Fibroblast of the aortic adventitia (primary cell): Measurements from ENCODE around the gene CALML5. TPM values are rescaled to one million over a fixed set of nuclear protein-coding genes. Genes with fewer than 3 reads are reported as not detected.

Experiments
- DNase-seq: peaks from one replicate; pipeline ENCODE4 v3.0.0-alpha.2; 2010; ENCODE audit warnings: low read depth
- H3K4me3 ChIP-seq: 2 replicates; pipeline ENCODE4 v1.5.1; 2011; ENCODE audit warnings: low read depth, mild to moderate bottlenecking, control low read depth, low read length, moderate library complexity
- total RNA-seq: library from RNA; depleted of rRNA; stranded (reverse); fragments of >200 nt; gene quantifications from 2 replicates; pipeline ENCODE4 v1.2.3, GENCODE V29; 2012; ENCODE audit warnings: low replicate concordance
- TF ChIP-seq, protein P1 (sequence below): IDR thresholded peaks from 2 replicates; pipeline ENCODE4 v1.5.1; 2011; ENCODE audit warnings: mild to moderate bottlenecking, low read length, control low read depth, inconsistent platforms; ENCODE audit not compliant: insufficient read depth

The CALML5 gene
- total RNA-seq, 1 donor, result not detected

GRCh38 chr10:5533098-5533731, 33.8 kb upstream of the CALML5 start:
- TF ChIP-seq, protein P1, sequence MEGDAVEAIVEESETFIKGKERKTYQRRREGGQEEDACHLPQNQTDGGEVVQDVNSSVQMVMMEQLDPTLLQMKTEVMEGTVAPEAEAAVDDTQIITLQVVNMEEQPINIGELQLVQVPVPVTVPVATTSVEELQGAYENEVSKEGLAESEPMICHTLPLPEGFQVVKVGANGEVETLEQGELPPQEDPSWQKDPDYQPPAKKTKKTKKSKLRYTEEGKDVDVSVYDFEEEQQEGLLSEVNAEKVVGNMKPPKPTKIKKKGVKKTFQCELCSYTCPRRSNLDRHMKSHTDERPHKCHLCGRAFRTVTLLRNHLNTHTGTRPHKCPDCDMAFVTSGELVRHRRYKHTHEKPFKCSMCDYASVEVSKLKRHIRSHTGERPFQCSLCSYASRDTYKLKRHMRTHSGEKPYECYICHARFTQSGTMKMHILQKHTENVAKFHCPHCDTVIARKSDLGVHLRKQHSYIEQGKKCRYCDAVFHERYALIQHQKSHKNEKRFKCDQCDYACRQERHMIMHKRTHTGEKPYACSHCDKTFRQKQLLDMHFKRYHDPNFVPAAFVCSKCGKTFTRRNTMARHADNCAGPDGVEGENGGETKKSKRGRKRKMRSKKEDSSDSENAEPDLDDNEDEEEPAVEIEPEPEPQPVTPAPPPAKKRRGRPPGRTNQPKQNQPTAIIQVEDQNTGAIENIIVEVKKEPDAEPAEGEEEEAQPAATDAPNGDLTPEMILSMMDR, result no peak
- DNase-seq, result no peak
- H3K4me3 ChIP-seq, result no peak overlapping the region

DNA sequence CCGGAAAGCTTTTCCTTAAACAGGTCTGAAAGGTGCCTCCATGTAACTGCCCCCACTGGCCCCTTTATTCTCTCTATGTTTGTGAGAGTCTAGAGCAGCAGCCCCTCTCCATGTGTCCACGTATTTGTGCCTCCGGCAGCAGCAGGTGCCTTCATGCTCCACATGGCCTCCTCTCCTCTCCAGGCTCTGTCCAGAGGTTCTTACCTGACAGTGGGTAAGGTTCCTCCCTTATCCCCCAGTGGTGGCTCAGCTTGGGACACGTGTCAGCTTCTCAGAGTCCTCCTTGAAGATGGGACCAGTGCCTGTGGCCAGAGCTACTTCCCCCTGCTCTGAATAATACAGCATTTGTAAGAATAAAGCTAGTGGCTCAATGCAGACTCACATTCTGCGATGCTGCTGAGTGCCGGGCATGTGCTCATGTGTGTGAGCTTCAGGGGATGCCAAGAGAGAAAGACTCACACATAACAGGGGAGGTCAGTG, 33.3 kb upstream of the CALML5 start:
- no peak for DNase-seq
- TF ChIP-seq, protein P1, result no peak
- no peak overlapping the region for H3K4me3 ChIP-seq

DNA sequence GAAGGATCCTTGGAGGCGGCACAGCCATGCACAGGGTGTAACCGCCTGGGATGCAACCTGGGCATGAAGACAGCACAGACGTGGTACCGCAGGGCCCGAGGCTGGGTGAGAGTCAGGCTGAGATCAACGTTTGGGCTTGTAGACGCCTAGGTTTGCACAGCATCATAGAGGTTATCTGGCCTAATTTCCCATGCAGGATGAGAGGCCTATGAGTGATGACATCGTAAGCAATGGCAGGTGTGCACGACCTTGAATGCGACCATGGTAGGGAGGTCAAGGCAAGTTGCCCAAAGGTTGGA, 32.9 kb upstream of the CALML5 start:
- TF ChIP-seq, protein P1, result no peak

DNA sequence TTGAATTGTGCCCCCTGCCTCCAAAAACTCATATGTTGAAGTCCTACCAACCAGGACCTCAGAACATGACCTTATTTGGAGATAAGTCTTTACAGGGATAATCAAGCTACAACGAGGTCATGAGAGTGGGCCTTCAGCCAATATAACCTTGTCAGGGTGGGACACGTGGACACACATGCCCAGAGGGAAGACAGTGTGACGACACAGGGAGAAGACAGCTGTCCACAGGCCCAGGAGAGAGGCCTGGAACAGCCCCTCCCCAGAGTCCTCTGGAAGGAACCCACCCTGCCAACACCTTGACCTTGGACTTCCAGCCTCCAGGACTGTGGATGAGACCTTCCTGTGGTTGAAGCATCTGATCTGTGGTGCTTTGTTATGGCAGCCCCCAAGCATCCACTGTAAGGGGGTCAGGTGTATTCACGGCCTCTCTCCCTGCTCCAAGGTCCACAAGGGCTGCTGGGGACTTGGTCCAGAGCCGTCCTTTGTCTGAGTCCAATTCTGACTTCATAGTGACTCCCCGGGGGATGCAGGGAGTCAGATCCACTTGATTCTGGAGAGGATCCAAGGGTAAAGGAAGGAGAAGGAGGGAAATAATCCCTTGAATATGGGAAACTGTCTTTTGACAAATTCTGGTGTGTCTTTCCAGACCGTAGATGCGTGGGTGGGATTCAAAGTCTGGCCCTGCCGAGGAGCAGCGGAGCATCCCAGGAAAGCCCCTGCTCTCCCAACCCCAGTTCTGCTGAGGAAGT, 32.4 kb upstream of the CALML5 start:
- H3K4me3 ChIP-seq, result no peak overlapping the region
- TF ChIP-seq, protein P1, result no peak
- no peak for DNase-seq

More for the DNA sequence above, 32.9 kb upstream of the CALML5 start:
- DNase-seq, result no peak
- H3K4me3 ChIP-seq, result no peak overlapping the region

DNA sequence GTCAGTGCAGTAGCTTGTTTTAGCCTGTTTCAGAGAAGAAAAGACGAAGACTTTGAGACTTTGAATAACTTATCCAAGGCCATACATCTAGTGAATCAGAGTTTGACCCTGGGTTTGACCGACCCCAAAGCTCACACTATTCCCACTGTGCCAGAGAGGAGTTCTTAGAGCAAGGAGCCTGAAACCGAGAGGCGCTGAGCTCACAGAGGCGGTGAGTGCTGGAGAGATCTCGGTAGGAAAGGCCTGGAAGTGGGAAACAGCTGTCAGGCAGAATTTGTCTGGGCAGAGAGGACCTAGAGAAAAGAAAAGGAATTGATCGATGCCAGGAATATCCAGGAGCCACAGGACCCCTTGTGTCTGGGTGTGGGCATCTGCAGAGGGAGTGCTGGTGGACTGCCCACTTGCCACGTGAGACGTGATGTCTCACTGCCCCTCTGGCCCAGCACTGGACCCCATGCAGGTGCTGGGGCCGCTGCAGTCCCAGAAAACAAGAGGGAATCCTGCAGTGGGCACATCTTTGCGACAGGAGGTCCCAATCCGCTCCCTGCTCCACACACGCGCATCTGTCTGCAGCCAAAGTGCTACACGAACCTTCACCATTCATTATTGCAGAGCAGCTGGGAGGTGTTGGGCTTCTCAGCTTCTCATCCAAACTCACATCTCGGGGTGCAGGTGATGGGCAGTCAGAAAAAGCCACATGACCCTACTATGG, 31.6 kb upstream of the CALML5 start:
- TF ChIP-seq, protein P1, result no peak
- DNase-seq, result no peak
- H3K4me3 ChIP-seq, result no peak overlapping the region

DNA sequence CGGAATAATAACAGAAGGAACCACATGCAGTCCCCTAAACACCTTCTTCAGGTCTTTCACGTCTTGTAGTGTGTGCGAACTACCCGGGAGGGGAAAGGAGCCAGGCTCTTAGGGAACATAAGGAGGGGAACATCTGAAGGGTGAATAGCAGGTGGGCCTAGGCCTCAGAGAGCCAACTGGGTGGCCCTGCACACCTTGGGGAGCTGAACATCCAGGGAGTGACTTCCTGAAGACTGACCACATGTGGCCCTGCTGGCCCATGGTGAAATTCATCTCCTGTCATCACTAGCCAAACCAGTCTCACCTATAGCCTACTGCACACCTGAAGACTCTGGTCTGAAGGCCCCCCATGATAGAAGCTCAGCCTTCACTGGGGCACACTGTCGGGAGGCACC, 31.0 kb upstream of the CALML5 start:
- TF ChIP-seq, protein P1, result no peak
- H3K4me3 ChIP-seq, result no peak overlapping the region
- no peak for DNase-seq
